Stimulated activated effector memory CD8-positive, alpha-beta T cell treated with anti-CD3 and anti-CD28 coated beads, Interleukin-12 subunit alpha, Interleukin-12 subunit beta, amount 100 ng/mL, for 72 hours (primary cell): ENCODE data around the gene SEC11A.
A peak's percentile ranks its signal among the peaks of the same experiment; 100 is the strongest.
"Not testable (repeated sequence)": the region's sequence is repeated elsewhere in the genome, so short reads cannot be mapped to it uniquely, and the experiment has no call there.

Experiments
- ATAC-seq: fragments of 150-1000 bp; cut with Tn5 transposase; 2 replicates; pipeline ENCODE4 v1.10.0; 2021
- DNase-seq, 2 donors: peaks; one replicate each; pipeline ENCODE4 v3.0.0; 2021 to 2022; ENCODE audit warnings: low spot score in 2 of 2
- H3K27ac Mint-ChIP-seq: one replicate; pipeline ENCODE4 v1.8.0; 2022; ENCODE audit warnings: mild to moderate bottlenecking, mixed read lengths
- H3K36me3 Mint-ChIP-seq: one replicate; pipeline ENCODE4 v1.8.0; 2022; ENCODE audit warnings: mild to moderate bottlenecking, mixed read lengths
- H3K4me1 Mint-ChIP-seq: one replicate; pipeline ENCODE4 v1.8.0; 2022; ENCODE audit warnings: mixed read lengths
- H3K4me3 Mint-ChIP-seq: one replicate; pipeline ENCODE4 v1.8.0; 2022; ENCODE audit warnings: mild to moderate bottlenecking, mixed read lengths
- H3K9me3 Mint-ChIP-seq: one replicate; pipeline ENCODE4 v1.8.0; 2022; ENCODE audit warnings: mixed read lengths

The SEC11A gene

DNA sequence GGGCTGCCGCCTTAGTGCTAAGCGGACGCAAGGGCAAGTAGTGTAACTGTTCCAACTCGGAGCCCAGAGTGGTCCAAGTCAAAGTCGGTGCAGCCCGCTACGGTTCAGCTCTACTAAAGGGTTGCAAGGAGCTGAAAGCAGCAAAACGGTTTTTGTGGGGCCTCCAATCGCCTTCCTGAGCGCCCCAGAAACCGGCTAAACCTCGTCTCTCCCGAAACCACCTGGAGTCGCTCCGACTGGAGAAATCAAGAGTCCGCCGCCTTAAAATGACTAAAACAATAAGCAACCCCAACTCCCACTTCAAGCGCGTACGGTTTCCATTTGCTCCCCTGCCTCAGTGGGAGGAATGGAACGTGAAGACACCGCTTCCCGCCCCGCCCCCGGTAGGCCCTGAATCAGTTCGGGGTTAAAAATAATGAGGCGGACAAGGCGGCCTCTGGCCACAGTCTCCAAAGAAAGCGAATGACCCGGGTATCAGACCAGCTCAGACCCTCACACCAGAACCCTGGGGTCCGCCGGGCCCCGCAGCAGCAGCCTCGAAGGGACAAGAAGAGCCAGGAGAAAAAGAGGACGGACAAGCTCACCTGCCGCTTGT, 401 bp downstream of the SEC11A start:
- no peak for DNase-seq
- peaks cover 51% of the 10 kb centered on the region for H3K36me3 Mint-ChIP-seq
- ATAC-seq: peak; percentile 18
- H3K27ac Mint-ChIP-seq: peak overlapping the region; percentile 93
- peaks cover 25% of the 10 kb centered on the region for H3K4me1 Mint-ChIP-seq
- H3K4me3 Mint-ChIP-seq: peak overlapping the region; percentile 93
- no peaks in the 10 kb centered on the region for H3K9me3 Mint-ChIP-seq

DNA sequence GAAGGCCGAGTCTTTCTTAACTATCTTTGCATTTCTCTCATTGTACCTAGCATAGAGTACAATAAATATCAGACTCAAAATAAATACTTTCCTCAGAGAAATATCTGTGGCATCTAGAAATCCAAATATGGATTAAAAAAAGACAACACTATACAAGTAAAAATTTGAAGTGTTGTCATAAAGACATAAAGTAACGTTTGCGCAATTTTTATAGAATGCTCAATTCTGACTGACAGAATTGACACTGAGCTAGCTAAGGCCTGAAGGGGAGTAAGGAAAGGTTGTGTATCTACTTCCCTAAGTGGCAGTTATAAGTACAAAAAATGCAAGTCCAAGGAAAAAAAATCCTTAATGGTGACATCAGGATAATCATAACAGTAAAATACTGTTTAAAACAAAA, 1.1 kb downstream of the SEC11A start:
- no peak for ATAC-seq

DNA sequence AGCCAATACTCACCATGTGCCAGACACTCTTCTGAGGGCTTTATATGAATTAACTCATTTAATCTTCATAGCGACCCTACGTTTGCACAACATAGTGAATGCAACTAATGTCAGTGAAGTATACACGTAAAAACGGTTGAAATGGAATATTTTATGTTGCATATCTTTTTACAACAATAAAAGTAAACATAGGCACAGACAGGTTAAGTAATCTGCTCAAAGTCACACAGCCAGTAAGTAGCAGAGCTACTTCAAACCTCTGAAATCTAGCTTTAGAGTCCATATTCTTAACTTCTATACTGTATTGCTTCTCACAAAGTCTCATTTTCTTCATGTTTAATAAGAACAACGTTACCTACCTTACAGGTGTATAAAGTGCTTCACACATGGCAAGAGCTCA, 1.6 kb downstream of the SEC11A start:
- H3K36me3 Mint-ChIP-seq: peaks cover 62% of the 10 kb centered on the region

More for the DNA sequence above, 1.1 kb downstream of the SEC11A start:
- H3K36me3 Mint-ChIP-seq: peaks cover 58% of the 10 kb centered on the region
- DNase-seq: no peak
- no peaks in the 10 kb centered on the region for H3K9me3 Mint-ChIP-seq
- peaks cover 25% of the 10 kb centered on the region for H3K4me1 Mint-ChIP-seq
- H3K4me3 Mint-ChIP-seq: peak overlapping the region; percentile 93
- H3K27ac Mint-ChIP-seq: no peak overlapping the region

DNA sequence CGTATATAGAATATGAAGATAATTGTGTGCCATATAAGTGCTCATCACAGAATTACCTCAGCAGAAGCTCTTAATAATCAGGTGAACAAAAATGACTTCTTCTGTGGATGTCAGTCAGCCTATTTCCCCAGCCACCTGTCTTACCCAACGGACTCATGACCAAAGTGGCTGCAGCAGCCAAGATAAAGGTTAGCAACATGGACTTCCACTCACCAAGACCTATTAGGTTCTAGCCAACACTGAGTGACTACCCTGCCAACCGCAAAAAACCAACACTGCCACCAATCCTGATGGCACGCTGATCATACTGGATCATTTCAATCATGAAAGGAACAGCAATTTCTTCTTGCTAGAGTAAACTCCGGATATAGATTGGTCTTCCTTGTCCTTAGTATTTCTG, 12.1 kb downstream of the SEC11A start:
- peaks cover 54% of the 10 kb centered on the region for H3K4me1 Mint-ChIP-seq
- no peaks in the 10 kb centered on the region for H3K9me3 Mint-ChIP-seq
- H3K36me3 Mint-ChIP-seq: peaks cover 58% of the 10 kb centered on the region
- no peak for DNase-seq
- peak overlapping the region; percentile 29 for H3K27ac Mint-ChIP-seq
- ATAC-seq: no peak
- no peak overlapping the region for H3K4me3 Mint-ChIP-seq

More for the DNA sequence above, 1.6 kb downstream of the SEC11A start:
- Mint-ChIP-seq H3K9me3 (no peaks in the 10 kb centered on the region), H3K4me3 (peak overlapping the region; percentile 93), H3K4me1 (peaks cover 25% of the 10 kb centered on the region), H3K27ac (no peak overlapping the region)
- ATAC-seq (no peak), DNase-seq (no peak)

DNA sequence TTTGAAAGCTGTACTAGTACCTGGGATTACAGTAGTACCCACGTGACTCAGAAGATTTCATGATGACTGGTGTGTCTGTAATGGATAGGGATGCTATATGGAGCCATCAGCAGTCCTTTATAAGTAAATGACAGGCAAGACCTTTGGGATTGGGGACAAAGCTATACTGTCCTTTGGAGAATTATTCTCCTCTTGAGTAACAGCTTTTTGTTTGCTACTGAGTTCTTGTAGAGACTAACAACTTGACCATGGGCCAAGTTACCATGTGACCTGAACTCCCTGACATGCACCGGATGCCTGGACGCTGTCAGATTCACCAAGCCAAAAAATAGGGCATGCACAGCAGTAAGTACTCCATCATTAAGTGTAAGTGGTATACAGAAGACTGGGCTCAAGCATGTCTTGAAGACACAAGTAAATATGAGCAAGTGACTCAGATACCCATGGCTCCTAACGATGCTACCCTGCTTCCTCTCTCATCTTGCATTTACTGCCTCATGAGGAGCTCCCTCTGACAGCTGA, 12.9 kb downstream of the SEC11A start:
- H3K4me1 Mint-ChIP-seq: peaks cover 49% of the 10 kb centered on the region
- H3K4me3 Mint-ChIP-seq: no peak overlapping the region
- DNase-seq: no peak
- no peaks in the 10 kb centered on the region for H3K9me3 Mint-ChIP-seq
- H3K36me3 Mint-ChIP-seq: peaks cover 50% of the 10 kb centered on the region
- peak; percentile 66 for ATAC-seq
- no peak overlapping the region for H3K27ac Mint-ChIP-seq

DNA sequence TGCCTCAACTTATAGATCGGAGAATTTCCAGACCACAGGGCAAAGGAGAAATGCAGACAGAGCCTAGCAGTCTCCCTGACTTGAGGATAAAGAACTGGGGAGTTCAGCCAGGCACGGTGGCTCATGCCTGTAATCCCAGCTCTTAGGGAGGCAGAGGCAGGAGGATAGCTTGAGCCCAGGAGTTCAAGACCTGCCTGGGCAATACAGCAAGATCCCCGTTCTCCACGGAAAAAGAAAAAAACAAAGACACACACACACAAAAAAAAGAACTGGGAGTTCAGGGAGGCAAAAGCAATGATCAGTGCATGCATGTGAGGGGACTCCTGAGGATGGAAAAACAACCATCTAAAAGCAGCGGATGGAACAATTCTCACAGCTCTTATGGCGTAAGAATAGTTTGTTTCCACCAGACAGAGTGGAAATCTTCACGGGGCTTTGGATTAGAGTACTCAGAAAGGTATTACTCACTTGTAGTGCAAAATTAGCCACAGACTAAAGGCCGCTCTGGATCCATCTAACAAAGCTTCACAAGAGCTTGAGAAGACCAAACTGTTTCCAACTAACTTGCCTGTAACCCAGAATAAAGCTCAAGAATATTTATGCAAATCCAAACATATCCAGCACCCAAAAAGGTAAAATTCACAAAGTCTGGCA, 16.3 kb downstream of the SEC11A start:
- peak overlapping the region; percentile 65 for H3K27ac Mint-ChIP-seq
- peaks cover 43% of the 10 kb centered on the region for H3K4me1 Mint-ChIP-seq
- H3K9me3 Mint-ChIP-seq: no peaks in the 10 kb centered on the region
- DNase-seq: no peak
- peak overlapping the region; percentile 9 for H3K4me3 Mint-ChIP-seq
- peaks cover 39% of the 10 kb centered on the region for H3K36me3 Mint-ChIP-seq
- ATAC-seq: peak; percentile 66

DNA sequence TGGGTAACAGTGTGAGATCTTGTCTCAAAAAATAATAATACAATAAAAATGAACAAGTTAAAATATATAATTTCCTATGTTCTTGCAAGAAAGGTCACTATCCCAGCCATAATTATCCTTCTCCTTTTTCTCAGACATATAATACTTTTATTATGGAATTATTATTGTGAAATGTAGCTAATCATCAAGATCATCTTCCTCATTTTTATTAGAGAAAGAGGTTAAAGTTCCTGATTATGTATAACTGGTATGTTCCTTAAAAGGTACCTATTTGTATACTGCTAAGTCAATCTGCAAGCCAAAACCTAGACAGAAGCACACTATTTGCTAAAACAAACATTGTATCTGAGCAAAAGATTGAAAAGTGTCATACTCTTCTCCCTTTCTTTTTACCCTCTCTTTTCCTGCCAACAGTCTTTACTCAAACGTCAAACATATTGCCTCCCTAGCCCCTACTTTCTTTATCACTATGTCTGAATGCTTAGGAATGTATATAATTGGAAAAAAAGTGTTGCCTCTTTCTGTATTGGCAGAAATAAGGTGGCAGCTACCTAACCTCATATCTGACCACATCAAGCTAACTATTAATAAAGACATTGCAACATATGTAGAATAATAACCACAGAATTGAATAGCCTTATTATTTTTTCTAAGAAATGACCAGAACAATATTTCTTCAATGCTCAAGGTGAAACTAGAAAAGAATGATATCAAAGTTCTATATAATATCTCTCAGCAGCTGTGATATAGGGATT, 18.5 kb downstream of the SEC11A start:
- no peaks in the 10 kb centered on the region for H3K9me3 Mint-ChIP-seq
- ATAC-seq (no peak), DNase-seq (no peak)
- peaks cover 34% of the 10 kb centered on the region for H3K36me3 Mint-ChIP-seq
- peak overlapping the region; percentile 6 for H3K27ac Mint-ChIP-seq
- peaks cover 22% of the 10 kb centered on the region for H3K4me1 Mint-ChIP-seq
- no peak overlapping the region for H3K4me3 Mint-ChIP-seq

DNA sequence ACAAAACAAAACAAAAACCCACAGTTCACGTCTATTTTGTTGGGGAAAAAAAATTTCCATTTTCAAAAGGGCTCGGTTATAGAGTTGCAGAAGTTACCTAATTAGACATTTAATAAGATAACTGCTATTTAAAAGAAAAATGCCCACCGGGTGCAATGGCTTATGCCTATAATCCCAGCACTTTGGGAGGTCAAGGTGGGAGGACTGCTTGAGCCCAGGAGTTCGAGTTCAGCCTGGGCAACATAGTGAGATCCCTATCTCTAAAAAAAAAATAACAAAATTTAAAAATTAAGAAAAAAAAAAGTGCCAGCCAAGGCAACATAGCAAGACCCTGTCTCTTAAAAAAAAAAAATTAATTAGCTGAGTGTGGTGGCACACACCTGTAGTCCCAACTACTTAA, 19.2 kb downstream of the SEC11A start:
- Mint-ChIP-seq H3K36me3 (peaks cover 38% of the 10 kb centered on the region), H3K9me3 (no peaks in the 10 kb centered on the region), H3K4me1 (peaks cover 22% of the 10 kb centered on the region), H3K27ac (no peak overlapping the region), H3K4me3 (no peak overlapping the region)
- ATAC-seq: no peak
- no peak for DNase-seq

DNA sequence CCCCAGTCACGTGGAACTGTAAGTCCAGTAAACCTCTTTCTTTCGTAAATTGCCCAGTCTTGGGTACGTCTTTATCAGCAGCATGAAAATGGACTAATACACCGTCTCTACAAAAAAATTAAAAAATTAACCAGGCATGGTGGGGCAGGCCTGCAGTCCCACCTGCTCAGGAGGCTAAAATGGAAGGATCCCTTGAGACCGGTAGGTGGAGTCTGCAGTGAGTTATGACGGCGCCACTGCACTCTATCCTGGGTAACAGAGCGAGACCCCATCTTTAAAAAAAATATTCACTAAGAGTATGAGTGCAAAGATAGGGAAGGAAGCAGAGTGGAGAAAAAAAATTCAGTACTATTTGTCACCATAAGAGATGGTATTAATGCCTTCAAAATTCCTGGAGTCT, 25.6 kb downstream of the SEC11A start:
- H3K4me3 Mint-ChIP-seq: no peak overlapping the region
- DNase-seq: no peak
- no peaks in the 10 kb centered on the region for H3K9me3 Mint-ChIP-seq
- H3K27ac Mint-ChIP-seq: peak overlapping the region; percentile 46
- H3K36me3 Mint-ChIP-seq: peaks cover 73% of the 10 kb centered on the region
- no peaks in the 10 kb centered on the region for H3K4me1 Mint-ChIP-seq
- ATAC-seq: no peak

DNA sequence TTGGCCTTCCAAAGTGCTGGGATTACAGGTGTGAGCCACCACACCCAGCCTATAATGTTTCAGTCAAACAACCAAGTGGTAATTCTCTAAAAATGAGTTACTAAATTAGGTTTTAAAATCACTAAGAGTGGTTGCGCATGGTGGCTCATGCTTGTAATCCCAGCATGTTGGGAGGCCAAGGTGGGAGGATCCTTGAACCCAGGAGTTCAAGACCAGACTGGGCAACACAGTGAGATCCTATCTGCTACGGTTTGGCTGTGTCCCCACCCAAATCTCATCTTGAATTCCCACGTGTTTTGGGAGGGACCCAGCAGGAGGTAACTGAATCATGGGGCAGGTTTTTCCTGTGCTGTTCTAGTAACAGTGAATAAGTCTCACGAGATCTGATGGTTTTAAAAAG, 26.1 kb downstream of the SEC11A start:
- DNase-seq: no peak
- H3K36me3 Mint-ChIP-seq: peaks cover 76% of the 10 kb centered on the region
- H3K4me1 Mint-ChIP-seq: no peaks in the 10 kb centered on the region
- H3K9me3 Mint-ChIP-seq: no peaks in the 10 kb centered on the region
- peak overlapping the region; percentile 46 for H3K27ac Mint-ChIP-seq
- ATAC-seq: no peak
- H3K4me3 Mint-ChIP-seq: no peak overlapping the region

DNA sequence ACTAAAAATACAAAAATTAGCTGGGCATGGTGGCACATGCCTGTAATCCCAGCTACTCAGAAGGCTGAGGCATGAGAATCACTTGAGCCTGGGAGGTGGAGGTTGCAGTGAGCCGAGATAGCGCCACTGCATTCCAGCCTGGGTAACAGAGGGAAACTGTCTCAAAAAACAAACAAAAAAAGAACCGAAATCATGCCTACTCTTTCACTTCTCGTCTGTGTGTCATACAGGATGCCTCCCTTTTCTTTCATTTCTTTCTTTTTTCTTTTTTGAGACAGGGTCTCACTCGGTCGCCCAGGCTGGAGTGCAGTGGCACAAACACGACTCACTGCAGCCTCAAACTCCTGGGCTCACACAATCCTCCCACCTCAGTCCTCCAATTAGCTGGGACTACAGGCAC, 29.5 kb downstream of the SEC11A start:
- Mint-ChIP-seq H3K36me3 (peaks cover 99% of the 10 kb centered on the region), H3K4me1 (peaks cover 16% of the 10 kb centered on the region), H3K27ac (peak overlapping the region; percentile 48)
- H3K9me3 Mint-ChIP-seq, ATAC-seq, DNase-seq, H3K4me3 Mint-ChIP-seq: not testable (repeated sequence)

DNA sequence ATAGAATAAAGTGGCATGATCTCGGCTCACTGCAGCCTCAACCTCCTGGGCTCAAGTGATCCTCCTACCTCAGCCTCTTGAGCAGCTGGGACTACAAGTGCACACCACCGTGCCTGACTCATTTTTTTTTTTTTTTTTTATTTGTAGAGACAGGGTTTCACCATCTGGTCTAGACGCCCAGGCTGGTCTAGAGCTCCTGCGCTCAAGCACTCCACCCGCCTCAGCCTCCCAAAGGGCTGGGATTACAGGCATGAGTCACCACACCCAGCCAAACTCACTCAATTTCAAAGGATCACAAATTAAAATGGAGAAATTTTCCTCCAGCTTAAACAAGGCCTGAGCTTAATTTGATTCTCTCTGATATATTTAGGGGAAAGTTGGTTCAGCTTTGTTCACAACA, 30.6 kb downstream of the SEC11A start:
- ATAC-seq: no peak
- H3K36me3 Mint-ChIP-seq: peaks cover 99% of the 10 kb centered on the region
- no peaks in the 10 kb centered on the region for H3K9me3 Mint-ChIP-seq
- H3K4me1 Mint-ChIP-seq: peaks cover 16% of the 10 kb centered on the region
- no peak overlapping the region for H3K4me3 Mint-ChIP-seq
- DNase-seq: no peak
- no peak overlapping the region for H3K27ac Mint-ChIP-seq

DNA sequence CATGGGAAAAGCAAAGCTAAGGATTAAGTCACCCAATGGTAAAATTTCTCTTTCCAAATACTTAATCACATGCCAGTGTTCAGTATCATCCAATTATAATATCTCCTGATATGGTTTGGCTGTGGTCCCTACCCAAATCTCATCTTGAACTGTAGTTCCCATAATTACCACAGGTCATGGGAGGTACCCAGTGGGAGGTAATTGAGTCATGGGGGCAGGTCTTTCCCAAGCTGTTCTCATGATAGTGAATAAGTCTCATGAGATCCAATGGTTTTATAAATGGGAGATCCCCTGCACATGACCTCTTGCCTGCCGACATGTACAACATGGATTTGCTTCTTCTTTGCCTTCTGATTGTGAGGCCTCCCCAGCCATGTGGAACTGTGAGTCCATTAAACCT, 31.8 kb downstream of the SEC11A start:
- H3K27ac Mint-ChIP-seq: no peak overlapping the region
- no peak for ATAC-seq
- peaks cover 99% of the 10 kb centered on the region for H3K36me3 Mint-ChIP-seq
- H3K4me3 Mint-ChIP-seq: no peak overlapping the region
- peaks cover 16% of the 10 kb centered on the region for H3K4me1 Mint-ChIP-seq
- H3K9me3 Mint-ChIP-seq: no peaks in the 10 kb centered on the region
- DNase-seq: no peak

DNA sequence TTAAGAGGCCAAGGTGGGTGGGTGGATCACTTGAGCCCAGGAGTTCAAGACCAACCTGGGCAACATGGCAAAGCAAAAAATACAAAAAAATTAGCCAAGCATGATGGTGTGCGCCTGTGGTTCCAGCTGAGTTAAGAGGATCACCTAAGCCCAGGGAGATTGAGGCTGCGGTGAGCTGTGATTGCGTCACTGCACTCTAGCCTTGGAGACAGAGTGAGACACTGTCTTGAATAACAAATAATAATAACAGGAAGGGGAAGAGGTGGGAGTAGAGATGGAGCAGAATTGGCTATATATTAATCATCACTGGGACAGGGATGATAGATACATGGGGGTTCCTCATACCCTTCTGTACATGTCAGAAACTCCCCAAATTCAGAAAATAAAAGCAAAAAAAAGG, 34.1 kb downstream of the SEC11A start:
- Mint-ChIP-seq H3K27ac (peak overlapping the region; percentile 48), H3K9me3 (no peaks in the 10 kb centered on the region), H3K36me3 (peaks cover 100% of the 10 kb centered on the region), H3K4me1 (peaks cover 16% of the 10 kb centered on the region), H3K4me3 (no peak overlapping the region)
- ATAC-seq (peak; percentile 93), DNase-seq (peak in 1 of 2 donors; percentile 43)

DNA sequence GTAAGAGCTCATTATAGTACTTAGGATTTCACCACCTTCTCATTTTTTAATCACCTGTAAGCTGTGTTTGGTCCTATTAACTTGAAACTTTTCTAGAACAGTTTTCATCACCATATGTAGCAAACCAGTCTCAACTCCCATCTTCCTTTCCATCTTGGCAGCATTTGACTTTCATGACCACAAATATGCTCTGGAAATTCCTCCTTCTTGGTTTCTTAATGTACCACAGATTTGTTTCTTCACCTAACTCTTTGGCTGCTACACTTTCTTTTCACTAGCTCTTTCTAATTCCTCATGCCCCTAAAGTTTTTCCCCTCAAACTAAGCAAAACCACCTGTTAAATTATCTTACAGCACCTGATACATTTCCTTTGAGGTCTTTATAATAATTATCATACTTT, 44.7 kb downstream of the SEC11A start:
- Mint-ChIP-seq H3K36me3 (peaks cover 87% of the 10 kb centered on the region), H3K9me3 (no peaks in the 10 kb centered on the region), H3K4me3 (no peak overlapping the region), H3K4me1 (peaks cover 50% of the 10 kb centered on the region), H3K27ac (peak overlapping the region; percentile 6)
- DNase-seq: no peak
- ATAC-seq: no peak
